Measurements from ENCODE around the gene ARHGEF28.

The ARHGEF28 gene

GRCh38 chr5:73867345-73868335 is 241.6 kb downstream of the ARHGEF28 start:
- no peak overlapping the region for H3K27ac Mint-ChIP-seq
- no peak overlapping the region for H3K4me3 Mint-ChIP-seq
- DNase-seq (no peak), ATAC-seq (no peak)
- H3K9me3 Mint-ChIP-seq = no peaks in the 10 kb centered on the region
- no peaks in the 10 kb centered on the region for H3K4me1 Mint-ChIP-seq
- peaks cover 17% of the 10 kb centered on the region for H3K27me3 Mint-ChIP-seq

GRCh38 chr5:73883646-73884045 is 257.6 kb downstream of the ARHGEF28 start:
- no peak overlapping the region for H3K27ac Mint-ChIP-seq
- DNase-seq (no peak), ATAC-seq (no peak)
- peaks cover 0 to 7% of the 10 kb centered on the region in 2 donors for H3K9me3 Mint-ChIP-seq
- no peaks in the 10 kb centered on the region for H3K4me1 Mint-ChIP-seq
- peaks cover 44% of the 10 kb centered on the region for H3K27me3 Mint-ChIP-seq
- H3K4me3 Mint-ChIP-seq = no peak overlapping the region

- no peak overlapping the region for H3K27ac Mint-ChIP-seq
- DNase-seq (no peak), ATAC-seq (no peak)
- no peak overlapping the region for H3K4me3 Mint-ChIP-seq
- no peaks in the 10 kb centered on the region for H3K9me3 Mint-ChIP-seq
- H3K4me1 Mint-ChIP-seq = no peaks in the 10 kb centered on the region
- H3K27me3 Mint-ChIP-seq = peaks cover 46% of the 10 kb centered on the region
Measured at GRCh38 chr5:73887688-73888087, 261.7 kb downstream of the ARHGEF28 start.

- no peak for ATAC-seq
- Mint-ChIP-seq H3K27me3 (peaks cover 67% of the 10 kb centered on the region), H3K4me3 (no peak overlapping the region), H3K27ac (no peak overlapping the region), H3K9me3 (no peaks in the 10 kb centered on the region), H3K4me1 (no peaks in the 10 kb centered on the region)
- no peak for DNase-seq
Measured at GRCh38 chr5:73890569-73890968, 264.6 kb downstream of the ARHGEF28 start.

- Mint-ChIP-seq H3K4me3 (no peak overlapping the region), H3K27ac (no peak overlapping the region), H3K27me3 (peaks cover 69% of the 10 kb centered on the region), H3K4me1 (no peaks in the 10 kb centered on the region), H3K9me3 (no peaks in the 10 kb centered on the region)
- DNase-seq = no peak
- no peak for ATAC-seq
Measured at GRCh38 chr5:73892218-73892617, 266.2 kb downstream of the ARHGEF28 start.

- H3K4me3 Mint-ChIP-seq = no peak overlapping the region
- no peaks in the 10 kb centered on the region for H3K9me3 Mint-ChIP-seq
- H3K27me3 Mint-ChIP-seq = peaks cover 69% of the 10 kb centered on the region
- ATAC-seq (no peak), DNase-seq (no peak)
- no peaks in the 10 kb centered on the region for H3K4me1 Mint-ChIP-seq
- no peak overlapping the region for H3K27ac Mint-ChIP-seq
Measured at GRCh38 chr5:73892806-73893205, 266.8 kb downstream of the ARHGEF28 start.

- Mint-ChIP-seq H3K4me1 (no peaks in the 10 kb centered on the region), H3K27ac (no peak overlapping the region), H3K9me3 (no peaks in the 10 kb centered on the region), H3K27me3 (peaks cover 63% of the 10 kb centered on the region), H3K4me3 (no peak overlapping the region)
- ATAC-seq = no peak
- no peak for DNase-seq
Measured at GRCh38 chr5:73893813-73894212, 267.8 kb downstream of the ARHGEF28 start.

GRCh38 chr5:73894860-73895259 is 268.9 kb downstream of the ARHGEF28 start:
- ATAC-seq (no peak), DNase-seq (no peak)
- H3K4me1 Mint-ChIP-seq = no peaks in the 10 kb centered on the region
- peaks cover 59% of the 10 kb centered on the region for H3K27me3 Mint-ChIP-seq
- H3K4me3 Mint-ChIP-seq = no peak overlapping the region
- H3K27ac Mint-ChIP-seq = peak overlapping the region in 1 of 2 donors; percentile 81
- H3K9me3 Mint-ChIP-seq = no peaks in the 10 kb centered on the region

- no peak overlapping the region for H3K4me3 Mint-ChIP-seq
- H3K9me3 Mint-ChIP-seq = no peaks in the 10 kb centered on the region
- no peak overlapping the region for H3K27ac Mint-ChIP-seq
- H3K4me1 Mint-ChIP-seq = no peaks in the 10 kb centered on the region
- ATAC-seq = peak; percentile 73
- no peak for DNase-seq
- H3K27me3 Mint-ChIP-seq = peaks cover 55% of the 10 kb centered on the region
Measured at GRCh38 chr5:73895471-73895870, 269.5 kb downstream of the ARHGEF28 start.

- Mint-ChIP-seq H3K27ac (peak overlapping the region in 1 of 2 donors; percentile 15), H3K9me3 (no peaks in the 10 kb centered on the region), H3K27me3 (peaks cover 59% of the 10 kb centered on the region), H3K4me3 (no peak overlapping the region), H3K4me1 (no peaks in the 10 kb centered on the region)
- ATAC-seq (no peak), DNase-seq (no peak)
Measured at GRCh38 chr5:73896097-73896496, 270.1 kb downstream of the ARHGEF28 start.

GRCh38 chr5:73896668-73897067 is 270.7 kb downstream of the ARHGEF28 start:
- ATAC-seq = no peak
- Mint-ChIP-seq H3K4me1 (no peaks in the 10 kb centered on the region), H3K9me3 (no peaks in the 10 kb centered on the region), H3K27me3 (peaks cover 59% of the 10 kb centered on the region), H3K27ac (no peak overlapping the region), H3K4me3 (no peak overlapping the region)
- no peak for DNase-seq

- peaks cover 57% of the 10 kb centered on the region for H3K27me3 Mint-ChIP-seq
- H3K27ac Mint-ChIP-seq = no peak overlapping the region
- H3K4me1 Mint-ChIP-seq = no peaks in the 10 kb centered on the region
Measured at GRCh38 chr5:73897893-73898292, 271.9 kb downstream of the ARHGEF28 start.

GRCh38 chr5:73899055-73899454 is 273.1 kb downstream of the ARHGEF28 start:
- no peaks in the 10 kb centered on the region for H3K4me1 Mint-ChIP-seq
- no peak for DNase-seq
- no peaks in the 10 kb centered on the region for H3K9me3 Mint-ChIP-seq
- peak; percentile 71 for ATAC-seq
- H3K27me3 Mint-ChIP-seq = peaks cover 50% of the 10 kb centered on the region
- H3K4me3 Mint-ChIP-seq = no peak overlapping the region
- H3K27ac Mint-ChIP-seq = no peak overlapping the region

More at GRCh38 chr5:73897893-73898292, 271.9 kb downstream of the ARHGEF28 start:
- no peak for DNase-seq
- no peak overlapping the region for H3K4me3 Mint-ChIP-seq
- no peak for ATAC-seq
- no peaks in the 10 kb centered on the region for H3K9me3 Mint-ChIP-seq

- Mint-ChIP-seq H3K4me3 (no peak overlapping the region), H3K9me3 (no peaks in the 10 kb centered on the region), H3K4me1 (no peaks in the 10 kb centered on the region), H3K27me3 (peaks cover 43% of the 10 kb centered on the region), H3K27ac (no peak overlapping the region)
- no peak for DNase-seq
- no peak for ATAC-seq
Measured at GRCh38 chr5:73899916-73900315, 273.9 kb downstream of the ARHGEF28 start.

- Mint-ChIP-seq H3K4me3 (no peak overlapping the region), H3K27ac (no peak overlapping the region), H3K4me1 (no peaks in the 10 kb centered on the region), H3K27me3 (peaks cover 37% of the 10 kb centered on the region), H3K9me3 (no peaks in the 10 kb centered on the region)
- no peak for ATAC-seq
- no peak for DNase-seq
Measured at GRCh38 chr5:73900566-73900965, 274.6 kb downstream of the ARHGEF28 start.

GRCh38 chr5:73901043-73901442 is 275.0 kb downstream of the ARHGEF28 start:
- no peaks in the 10 kb centered on the region for H3K9me3 Mint-ChIP-seq
- H3K4me1 Mint-ChIP-seq = no peaks in the 10 kb centered on the region
- peaks cover 32% of the 10 kb centered on the region for H3K27me3 Mint-ChIP-seq
- DNase-seq (no peak), ATAC-seq (no peak)
- no peak overlapping the region for H3K4me3 Mint-ChIP-seq
- H3K27ac Mint-ChIP-seq = no peak overlapping the region

Measured in stimulated activated naive CD8-positive, alpha-beta T cell treated with anti-CD3 and anti-CD28 coated beads, Interleukin-15, amount 100 ng/mL, for 72 hours (primary cell).